GM08714 (cell line): ENCODE data around the gene SMIM35.
"Not testable (repeated sequence)": the region's sequence is repeated elsewhere in the genome, so short reads cannot be mapped to it uniquely, and the experiment has no call there.

Experiments used
- H3K4me3 ChIP-seq: fragments of 200-500 bp; sonication (Bioruptor generic); 2 replicates; pipeline ENCODE4 v1.5.1; 2014; ENCODE audit warnings: mild to moderate bottlenecking, low read length, inconsistent platforms
- ZNF274 ChIP-seq: IDR thresholded peaks from 2 replicates; pipeline ENCODE4 v1.6.1; 2012; ENCODE audit warnings: mild to moderate bottlenecking, low read depth, low read length

The SMIM35 gene

DNA sequence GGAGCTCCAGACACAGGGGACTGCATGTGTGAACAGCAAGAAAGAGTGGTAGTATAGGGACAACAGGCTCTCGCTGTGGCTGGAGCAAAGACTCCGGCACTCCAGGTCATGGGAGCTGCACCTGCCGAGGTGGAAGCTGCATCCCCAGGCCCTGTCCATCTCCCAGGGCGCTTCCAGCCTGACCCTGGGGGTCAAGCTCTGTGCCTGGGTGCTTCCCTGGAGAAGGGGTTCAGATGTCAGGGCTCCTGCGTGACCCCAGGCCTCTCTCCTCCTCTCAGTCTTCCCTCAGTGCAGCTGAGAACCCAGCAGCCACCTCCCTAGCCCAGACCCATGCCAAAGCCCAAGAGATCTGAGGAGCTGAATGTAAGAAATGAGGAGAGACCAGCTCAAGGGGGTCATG lies 6.5 kb downstream of the SMIM35 start:
- no peak overlapping the region for H3K4me3 ChIP-seq
- TF ChIP-seq ZNF274 = no peak

DNA sequence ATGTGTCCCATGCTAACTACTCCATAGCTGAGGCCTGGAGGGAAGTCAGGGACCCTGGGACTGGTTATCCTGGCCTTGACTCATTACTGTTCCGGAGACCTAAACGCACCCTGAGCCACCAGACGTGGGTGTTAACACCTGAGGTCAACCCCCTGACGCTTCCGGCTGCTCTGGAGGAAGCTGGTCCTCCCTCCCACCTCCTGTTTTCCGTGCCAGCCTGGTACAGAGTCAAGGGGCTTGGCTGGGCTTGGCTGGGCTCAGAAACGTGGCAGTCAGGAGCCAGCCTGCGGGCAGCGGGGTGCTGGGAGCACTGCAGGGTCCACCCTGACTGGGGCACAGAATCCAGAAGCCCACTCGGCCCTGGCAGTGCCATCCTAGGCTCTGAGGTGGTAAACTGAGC lies 7.3 kb downstream of the SMIM35 start:
- no peak for TF ChIP-seq ZNF274
- H3K4me3 ChIP-seq = no peak overlapping the region

DNA sequence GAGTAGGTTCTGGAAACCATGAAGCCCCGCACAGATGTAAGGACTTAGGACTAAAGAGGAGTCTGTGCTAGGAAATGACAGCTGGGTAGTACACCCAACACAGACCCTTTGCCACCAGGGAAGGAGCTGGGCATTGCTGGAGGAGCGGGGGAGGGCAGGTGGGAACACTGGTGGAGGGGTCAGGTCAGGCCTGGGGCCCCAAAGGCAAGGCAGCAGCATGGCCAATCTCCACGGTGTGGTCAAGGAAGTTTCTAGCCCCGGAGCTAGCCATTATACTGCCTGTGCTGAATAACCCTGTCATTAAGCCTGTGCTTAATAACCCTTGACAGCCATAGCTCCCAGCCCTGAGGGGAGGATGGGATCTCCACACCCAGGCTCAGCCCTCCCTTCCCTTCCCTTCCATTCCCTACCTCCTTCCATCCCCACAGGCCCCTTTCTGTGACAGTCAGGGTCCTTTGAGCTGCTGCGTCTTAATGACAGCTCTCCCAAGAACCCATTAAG lies 7.8 kb downstream of the SMIM35 start:
- no peak for TF ChIP-seq ZNF274
- H3K4me3 ChIP-seq = no peak overlapping the region

DNA sequence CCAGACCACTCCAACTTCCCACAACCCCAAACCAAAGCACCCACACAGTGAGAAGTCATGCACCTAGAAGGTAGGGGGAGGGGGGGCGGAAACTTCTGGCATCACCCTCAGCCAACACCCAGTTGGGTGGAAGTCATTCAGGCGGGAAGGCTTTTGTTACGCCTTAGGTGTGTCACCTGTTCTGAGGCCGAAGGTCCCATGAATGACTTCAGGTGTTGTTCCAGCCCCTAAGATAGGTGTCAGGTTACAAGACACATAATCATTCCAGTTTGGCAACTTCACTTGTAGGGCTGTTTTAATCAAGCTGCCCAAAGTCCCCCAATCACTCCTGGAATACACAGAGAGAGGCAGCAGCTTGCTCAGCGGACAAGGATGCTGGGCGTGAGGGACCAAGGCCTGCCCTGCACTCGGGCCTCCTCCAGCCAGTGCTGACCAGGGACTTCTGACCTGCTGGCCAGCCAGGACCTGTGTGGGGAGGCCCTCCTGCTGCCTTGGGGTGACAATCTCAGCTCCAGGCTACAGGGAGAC lies 9.9 kb downstream of the SMIM35 start, which contains the start of gene TMPRSS4:
Gene TMPRSS4, plus strand, starts transcription at position 325 of the 528 bp plus-strand sequence. CDS start 225 bp downstream, outside the sequence.
- H3K4me3 ChIP-seq = no peak within 1 kb of the TSS

DNA sequence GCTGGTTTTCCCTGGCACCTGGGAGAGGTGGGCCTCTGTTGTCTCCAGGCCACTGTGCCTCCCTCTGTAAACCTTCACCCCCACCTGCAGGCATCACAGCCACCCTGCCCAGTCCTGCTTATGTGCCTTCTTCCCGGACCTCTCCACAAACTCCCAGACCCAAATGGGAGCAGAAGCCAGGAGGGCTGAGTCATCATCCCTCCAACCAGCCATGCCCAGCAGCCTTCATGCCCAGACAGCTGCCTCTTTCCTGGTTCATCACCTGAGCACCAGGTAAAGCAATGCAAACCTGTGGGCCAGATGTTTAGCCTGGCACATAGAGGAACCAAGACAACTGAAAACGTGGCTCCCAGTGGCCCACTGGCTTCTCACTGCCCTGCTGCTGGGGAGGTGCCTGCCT lies 12.0 kb downstream of the SMIM35 start:
- H3K4me3 ChIP-seq = no peak overlapping the region
- TF ChIP-seq ZNF274 = no peak

More for the DNA sequence above, 9.9 kb downstream of the SMIM35 start, which contains the start of gene TMPRSS4:
- TF ChIP-seq ZNF274 = no peak

DNA sequence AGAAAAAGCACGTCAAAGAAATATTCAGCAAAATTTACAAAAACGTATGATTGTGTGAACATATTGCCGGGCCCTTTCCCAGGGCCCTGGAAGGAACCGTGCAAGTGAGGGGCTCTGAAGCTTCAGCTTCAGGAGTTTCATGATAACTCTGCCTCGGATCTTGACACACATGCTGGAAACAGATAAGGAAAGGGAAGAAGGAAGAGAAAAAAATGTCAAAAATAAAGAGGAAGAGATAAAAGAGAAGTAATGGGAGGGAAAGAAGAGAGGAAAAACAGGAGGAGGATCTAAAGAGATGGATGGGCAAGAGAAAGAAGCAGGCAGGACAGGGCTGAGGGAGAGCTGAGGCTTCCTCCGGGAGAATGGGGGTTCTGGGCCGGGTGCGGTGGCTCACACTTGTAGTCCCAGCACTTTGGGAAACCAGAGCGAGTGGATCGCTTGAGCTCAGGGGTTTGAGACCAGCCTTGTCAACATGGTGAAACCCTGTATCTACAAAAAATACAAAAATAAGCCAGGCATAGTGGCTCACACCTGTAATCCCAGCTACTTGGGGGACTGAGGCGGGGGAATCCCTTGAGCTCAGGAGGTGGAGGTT lies 12.6 kb downstream of the SMIM35 start:
- no peak overlapping the region for H3K4me3 ChIP-seq
- TF ChIP-seq ZNF274 = no peak

DNA sequence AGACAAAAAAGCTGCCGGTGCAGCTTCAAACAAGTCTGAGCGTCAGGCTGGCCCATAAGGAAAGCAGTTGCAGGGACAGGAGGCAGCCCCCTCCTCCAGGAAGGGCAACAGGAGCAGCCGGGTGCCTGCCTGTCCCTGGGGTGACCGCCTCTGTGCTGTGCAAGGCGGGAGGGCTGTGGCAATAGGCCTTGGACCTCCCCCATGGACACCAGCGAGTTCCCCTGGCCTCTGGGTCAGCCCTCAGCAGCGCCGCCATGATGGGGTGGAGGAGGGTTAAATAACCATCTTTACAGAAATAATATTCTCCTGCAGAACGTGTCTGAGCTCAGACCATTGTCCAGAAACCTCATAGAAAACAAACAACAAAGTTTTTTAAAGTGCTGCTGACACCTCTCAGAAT lies 13.2 kb downstream of the SMIM35 start:
- H3K4me3 ChIP-seq = no peak overlapping the region
- no peak for TF ChIP-seq ZNF274

DNA sequence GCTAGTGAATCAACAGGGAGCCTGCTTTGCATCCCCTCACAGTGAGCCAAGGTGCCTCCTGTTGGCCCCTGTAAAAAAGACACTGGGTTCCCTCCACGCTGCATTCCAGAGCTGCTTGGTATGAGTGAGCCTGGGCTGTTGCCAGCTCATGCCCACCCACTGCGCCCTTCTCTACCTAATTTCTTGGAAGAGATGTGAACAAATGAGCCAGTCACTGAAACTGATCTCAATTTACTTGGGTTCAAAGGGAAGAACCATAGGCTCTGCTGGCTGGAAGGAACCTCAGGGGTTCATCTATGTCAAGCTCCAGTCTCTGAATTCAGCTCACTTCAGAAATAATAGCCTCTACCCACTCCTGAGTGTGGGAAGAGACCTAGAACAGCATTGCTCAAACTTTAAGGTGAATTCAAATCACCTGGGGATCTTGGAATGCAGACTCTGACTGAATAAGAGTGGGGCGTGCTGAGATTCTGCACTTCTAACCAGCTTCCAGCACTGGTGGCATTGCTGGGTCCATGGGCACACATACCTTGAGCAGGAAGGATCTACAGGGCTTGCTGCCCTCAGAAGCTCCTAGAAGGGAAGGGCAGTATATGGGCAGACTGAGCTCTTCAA lies 15.2 kb downstream of the SMIM35 start:
- no peak for TF ChIP-seq ZNF274
- H3K4me3 ChIP-seq = no peak overlapping the region

DNA sequence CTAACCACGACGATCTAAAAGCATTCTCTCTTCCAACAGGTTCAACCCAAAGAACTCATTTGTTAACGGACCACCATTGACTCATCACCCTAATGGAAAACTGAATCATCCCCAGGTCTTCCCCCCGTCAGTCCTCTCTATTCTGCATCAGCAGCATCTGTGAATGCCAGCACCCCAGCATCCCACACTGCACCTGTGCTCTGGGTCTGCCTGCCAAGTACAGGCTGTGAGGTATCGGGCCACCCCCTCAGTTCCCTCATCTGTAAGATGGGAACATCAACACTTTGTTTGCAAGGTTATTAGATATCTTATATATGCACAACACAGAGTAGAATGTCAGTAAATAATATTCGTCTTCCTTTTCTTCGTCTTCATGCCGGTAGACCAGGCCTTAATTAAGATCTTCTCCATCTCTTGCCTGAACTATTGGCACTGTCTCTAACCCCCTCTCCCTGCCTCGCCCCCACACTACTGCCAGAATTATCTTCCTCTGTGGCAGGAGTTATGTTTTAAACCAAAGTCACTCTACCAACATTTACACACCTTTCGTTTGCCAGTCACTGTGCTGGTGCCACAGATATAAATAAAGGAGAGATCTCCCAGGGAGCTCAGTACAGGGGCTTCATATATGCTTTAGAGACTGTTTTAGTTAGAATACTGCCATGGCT lies 17.7 kb downstream of the SMIM35 start:
- no peak for TF ChIP-seq ZNF274
- no peak overlapping the region for H3K4me3 ChIP-seq

DNA sequence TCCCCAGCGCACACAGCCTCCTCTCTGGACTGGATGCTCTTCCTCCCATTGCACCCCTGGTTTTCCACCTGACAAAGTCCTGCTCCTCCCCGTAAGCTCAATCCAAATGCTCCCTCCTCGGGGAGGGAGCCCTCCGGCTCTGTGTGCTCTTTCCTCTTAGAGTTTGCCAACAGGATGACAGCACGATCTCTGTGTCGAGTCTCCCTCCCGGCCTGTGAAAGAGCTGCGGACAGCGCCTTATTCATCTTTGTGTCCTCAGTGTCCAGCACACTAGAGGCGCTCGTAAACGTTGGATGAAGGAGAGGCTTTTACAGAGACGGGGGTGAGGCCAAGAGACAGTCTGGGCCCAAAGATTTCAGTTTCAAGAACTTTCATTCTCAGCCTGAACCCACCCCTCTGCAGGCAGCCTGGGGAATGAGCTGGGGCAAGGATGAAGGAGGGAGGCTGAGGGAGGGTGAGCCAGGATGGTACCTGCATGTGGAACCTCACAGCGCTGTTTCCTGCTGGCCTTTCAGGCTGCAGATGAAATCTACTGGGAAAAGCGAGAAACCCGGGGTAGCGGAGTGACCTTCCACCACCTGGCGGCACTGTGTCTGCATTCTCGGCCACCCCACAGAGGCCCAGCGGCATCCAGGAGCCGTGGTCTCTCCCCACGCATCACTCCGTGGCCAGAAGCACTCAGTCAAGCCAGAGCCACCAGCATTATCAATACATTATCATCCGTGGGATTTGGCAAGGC lies 18.4 kb downstream of the SMIM35 start:
- H3K4me3 ChIP-seq = no peak overlapping the region
- TF ChIP-seq ZNF274 = no peak

DNA sequence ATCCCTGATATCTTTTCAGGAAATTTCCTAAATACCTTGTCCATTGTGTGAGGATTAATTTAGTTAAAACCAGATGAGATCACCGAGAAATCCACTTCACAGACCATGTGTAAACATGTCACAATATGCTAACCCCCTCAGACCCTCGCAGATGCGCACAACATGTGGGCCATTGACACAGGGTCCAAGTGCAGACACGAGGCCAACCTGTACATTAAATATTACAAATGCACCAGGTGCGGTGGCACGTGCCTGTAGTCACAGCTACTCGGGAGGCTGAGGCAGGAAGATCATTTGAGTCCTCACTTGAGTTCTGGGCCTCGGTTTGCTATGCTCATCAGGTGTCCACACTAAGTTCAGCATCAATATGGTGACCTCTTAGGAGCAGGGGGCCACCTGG lies 19.8 kb downstream of the SMIM35 start:
- no peak for TF ChIP-seq ZNF274

DNA sequence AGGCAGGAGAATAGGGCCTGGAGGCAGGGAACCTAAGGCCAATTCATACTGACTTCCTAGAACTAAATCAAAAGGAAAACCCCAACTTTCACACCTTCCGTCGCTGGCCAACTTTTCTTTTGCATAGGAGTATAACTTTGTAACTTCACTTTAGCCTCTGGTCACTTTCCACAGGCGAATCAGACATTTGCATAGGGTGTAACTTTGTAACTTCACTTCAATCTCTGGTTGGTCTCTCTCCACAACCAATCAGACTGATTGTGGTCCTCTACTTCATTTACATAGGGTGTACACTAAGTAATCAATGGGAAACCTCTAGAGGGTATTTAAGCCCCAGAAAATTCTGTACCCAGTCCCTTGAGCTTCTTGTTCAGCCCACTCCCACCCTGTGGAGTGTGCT lies 21.4 kb downstream of the SMIM35 start:
- no peak overlapping the region for H3K4me3 ChIP-seq
- TF ChIP-seq ZNF274 = no peak

More for the DNA sequence above, 19.8 kb downstream of the SMIM35 start:
- H3K4me3 ChIP-seq = no peak overlapping the region

DNA sequence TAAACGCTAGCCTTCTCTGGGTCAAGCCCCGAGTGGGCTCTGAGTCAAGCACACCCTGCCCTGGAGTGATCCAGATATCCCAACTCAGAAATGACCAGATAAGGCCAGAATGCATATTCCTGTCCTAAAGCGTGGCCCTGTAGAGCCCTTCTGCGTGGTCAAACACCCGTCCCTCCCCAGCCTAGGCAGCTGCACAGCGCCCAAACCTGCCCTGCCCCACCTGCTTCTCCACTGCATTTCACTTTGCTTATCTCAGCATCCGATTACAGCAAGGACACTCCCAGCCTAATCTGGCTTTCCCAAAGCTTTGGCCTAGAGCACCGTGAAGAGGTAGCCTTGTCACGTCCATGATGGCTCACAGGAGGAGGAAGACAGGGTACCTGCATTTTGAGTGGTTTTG lies 21.8 kb downstream of the SMIM35 start:
- no peak overlapping the region for H3K4me3 ChIP-seq
- no peak for TF ChIP-seq ZNF274

DNA sequence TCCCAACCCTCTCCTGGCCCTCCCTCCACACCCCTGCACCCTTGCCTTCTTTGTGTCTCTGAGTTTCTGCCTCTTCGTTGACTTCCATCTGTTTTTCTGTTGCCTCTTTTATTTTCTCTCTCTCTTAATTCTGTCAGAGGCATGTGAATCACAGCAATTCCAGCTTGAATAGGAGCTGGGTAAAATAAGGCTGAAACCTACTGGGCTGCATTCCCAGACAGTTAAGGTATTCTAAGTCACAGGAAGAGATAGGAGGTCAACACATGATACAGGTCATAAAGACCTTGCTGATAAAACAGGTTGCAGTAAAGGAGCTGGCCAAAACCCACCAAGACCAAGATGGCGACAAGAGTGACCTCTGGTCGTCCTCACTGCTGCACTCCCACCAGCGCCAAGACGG lies 24.1 kb downstream of the SMIM35 start:
- H3K4me3 ChIP-seq = not testable (repeated sequence)

DNA sequence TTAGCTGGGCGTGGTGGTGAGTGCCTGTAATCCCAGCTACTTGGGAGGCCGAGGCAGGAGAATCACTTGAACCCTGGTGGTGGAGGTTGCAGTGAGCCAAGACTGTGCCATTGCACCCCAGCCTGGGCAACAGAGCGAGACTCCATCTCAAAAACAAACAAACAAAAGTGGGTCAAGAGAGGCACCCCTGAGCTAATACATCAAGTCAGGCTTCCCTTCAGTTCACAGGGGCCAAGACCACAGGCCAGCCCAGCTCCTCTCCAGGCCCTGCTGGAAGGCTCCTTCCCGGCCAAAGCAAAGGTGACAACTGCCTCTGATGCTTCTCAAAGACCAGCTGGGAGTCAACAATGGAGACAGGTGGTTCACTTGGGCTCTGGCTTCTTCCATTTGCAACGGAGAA lies 24.6 kb downstream of the SMIM35 start:
- not testable (repeated sequence) for H3K4me3 ChIP-seq
